ENCODE results near the gene PHAF1.

The PHAF1 gene

DNA sequence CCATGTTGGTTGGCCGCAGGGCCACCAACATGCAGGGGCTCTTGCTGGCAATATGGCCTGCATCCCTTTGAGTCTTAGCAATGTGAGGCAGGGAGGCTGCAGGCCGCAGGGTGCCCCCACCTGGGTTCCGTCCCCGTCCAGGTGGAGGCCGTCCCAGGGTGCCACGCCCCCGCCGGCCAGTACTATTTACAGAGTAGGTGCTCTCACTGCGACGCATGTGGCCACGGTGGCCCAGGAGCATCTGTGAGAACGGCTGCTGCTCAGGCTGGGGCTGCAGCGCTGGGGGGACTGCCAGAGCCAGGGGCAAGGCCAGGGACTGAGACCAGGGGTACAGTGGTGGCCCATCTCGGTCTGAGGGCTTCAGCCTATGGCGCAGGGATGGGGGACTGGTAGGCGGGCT is 70.4 kb downstream of the PHAF1 start:
- H3K36me3 Mint-ChIP-seq, result peaks cover 3 to 4% of the 10 kb centered on the region in 2 donors

DNA sequence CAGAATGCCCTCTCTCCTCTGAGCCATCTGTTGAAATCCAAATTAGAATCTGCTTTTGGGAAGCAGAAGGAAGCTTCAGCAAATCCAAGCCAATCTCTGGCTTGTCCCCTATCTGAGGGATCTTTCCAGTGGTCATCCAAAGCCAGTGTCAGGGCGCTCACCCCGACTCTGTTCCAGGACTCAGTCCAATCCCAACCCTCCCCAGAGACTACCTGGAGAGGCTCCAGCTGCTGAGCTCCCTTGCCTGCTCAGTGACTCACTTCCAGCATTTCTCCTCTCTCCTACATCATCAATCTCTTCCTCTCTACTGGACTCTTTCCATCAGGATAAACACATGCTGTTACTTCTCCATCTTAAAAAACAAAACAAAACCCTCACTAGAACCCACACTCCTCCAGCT is 71.6 kb downstream of the PHAF1 start:
- Mint-ChIP-seq H3K4me3 (no peak overlapping the region), H3K27ac (no peak overlapping the region), H3K9me3 (no peaks in the 10 kb centered on the region), H3K27me3 (peaks cover 34 to 39% of the 10 kb centered on the region in 2 donors), H3K36me3 (peaks cover 3 to 4% of the 10 kb centered on the region in 2 donors), H3K4me1 (peaks cover 18 to 31% of the 10 kb centered on the region in 2 donors)
- ATAC-seq (replicated peaks) (no peak), DNase-seq (no peak)

More for the DNA sequence above, 70.4 kb downstream of the PHAF1 start:
- ATAC-seq (replicated peaks) (no peak), DNase-seq (no peak)
- no peak overlapping the region for H3K27ac Mint-ChIP-seq
- no peak overlapping the region for H3K4me3 Mint-ChIP-seq
- peaks cover 13 to 25% of the 10 kb centered on the region in 2 donors for H3K4me1 Mint-ChIP-seq
- peaks cover 35 to 46% of the 10 kb centered on the region in 2 donors for H3K27me3 Mint-ChIP-seq
- H3K9me3 Mint-ChIP-seq, result no peaks in the 10 kb centered on the region

DNA sequence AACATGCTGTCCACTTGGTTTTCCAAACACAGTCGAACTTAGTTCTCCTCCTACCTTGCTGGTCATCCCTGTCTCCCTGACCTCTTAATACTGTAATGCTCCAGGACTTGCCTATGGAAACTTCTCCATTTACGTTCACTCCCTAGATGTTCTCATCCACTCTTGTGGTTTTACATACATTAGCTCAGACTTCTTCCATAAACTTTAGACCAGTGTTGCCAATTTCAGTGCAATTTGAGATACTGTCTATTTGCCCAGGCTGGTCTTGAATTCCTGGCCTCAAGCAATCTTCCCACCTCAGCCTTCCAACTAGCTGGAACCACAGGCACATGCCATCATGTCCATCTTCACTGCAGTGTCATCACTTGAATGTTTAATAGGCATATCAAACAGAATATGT is 72.5 kb downstream of the PHAF1 start:
- H3K4me3 Mint-ChIP-seq, result no peak overlapping the region
- no peaks in the 10 kb centered on the region for H3K9me3 Mint-ChIP-seq
- peaks cover 3 to 4% of the 10 kb centered on the region in 2 donors for H3K36me3 Mint-ChIP-seq
- ATAC-seq (replicated peaks), result no peak
- H3K27ac Mint-ChIP-seq, result no peak overlapping the region
- H3K4me1 Mint-ChIP-seq, result peaks cover 18 to 31% of the 10 kb centered on the region in 2 donors
- H3K27me3 Mint-ChIP-seq, result peaks cover 31 to 39% of the 10 kb centered on the region in 2 donors
- no peak for DNase-seq

DNA sequence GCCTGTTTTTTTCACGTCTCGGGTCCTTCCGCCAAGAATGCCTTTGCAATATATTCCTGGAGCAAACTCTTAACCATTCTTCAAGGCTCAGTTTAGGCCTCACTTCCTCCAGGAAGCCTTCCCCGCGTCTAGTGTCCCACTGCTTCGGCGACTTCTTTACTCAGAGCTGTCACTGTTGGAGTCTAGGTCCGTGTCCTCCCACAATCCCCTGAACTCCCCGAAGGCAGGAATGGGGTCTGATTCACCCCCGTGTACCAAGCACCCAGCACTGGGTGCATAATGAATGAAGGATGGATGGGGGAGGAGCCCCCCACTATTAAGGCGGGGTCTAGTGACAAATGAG is 73.5 kb downstream of the PHAF1 start:
- DNase-seq (no peak), ATAC-seq (replicated peaks) (no peak)
- peaks cover 3 to 4% of the 10 kb centered on the region in 2 donors for H3K36me3 Mint-ChIP-seq
- no peak overlapping the region for H3K4me3 Mint-ChIP-seq
- H3K27ac Mint-ChIP-seq, result no peak overlapping the region
- H3K9me3 Mint-ChIP-seq, result no peaks in the 10 kb centered on the region
- peaks cover 12 to 21% of the 10 kb centered on the region in 2 donors for H3K4me1 Mint-ChIP-seq
- H3K27me3 Mint-ChIP-seq, result peaks cover 21 to 34% of the 10 kb centered on the region in 2 donors

DNA sequence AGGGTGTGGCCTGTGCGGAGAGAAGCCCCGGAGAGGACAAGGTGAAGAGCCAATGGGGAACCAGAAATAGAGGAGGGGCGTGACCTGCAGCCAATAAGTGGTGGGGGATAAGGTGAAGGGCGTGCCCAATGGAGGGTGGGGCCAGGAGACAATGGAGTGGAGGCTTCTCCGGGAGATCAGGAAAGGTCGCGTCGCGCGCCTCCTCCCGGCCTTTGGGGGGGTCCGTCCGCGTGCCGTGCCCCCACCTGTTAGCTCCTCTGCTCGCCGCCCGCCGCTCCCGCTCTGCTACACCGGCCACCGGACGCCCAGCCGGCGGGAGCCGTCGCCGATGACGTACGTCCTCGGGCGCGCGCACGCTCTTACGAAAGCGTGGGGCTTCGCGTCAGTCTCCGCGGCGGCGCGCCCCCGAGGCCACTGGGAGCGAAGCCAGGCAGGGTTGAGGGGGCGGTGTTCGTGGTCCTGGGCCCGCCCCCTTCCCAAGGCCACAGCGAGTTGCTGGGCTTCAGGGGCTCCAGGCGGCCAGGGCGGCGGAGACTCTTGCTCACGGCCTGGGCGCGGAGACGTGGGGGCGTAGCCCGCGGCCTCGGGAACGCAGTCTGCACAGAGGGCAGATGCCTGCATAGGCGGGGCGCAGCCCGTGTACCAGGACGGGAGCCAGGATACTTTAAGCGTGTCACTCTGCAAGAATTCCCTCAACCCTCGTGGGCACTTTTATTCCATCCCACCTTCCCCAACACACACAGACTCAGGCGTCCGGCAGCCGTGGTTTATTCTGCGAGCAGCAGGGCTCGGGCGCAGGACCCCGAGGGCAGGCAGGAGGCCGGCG is 74.1 kb downstream of the PHAF1 start, which contains the start of gene MATCAP1:
TSS of gene MATCAP1 (minus strand) at position 337 of the 826 bp plus-strand sequence. CDS start 3,353 bp downstream, outside the sequence.
- H3K4me3 Mint-ChIP-seq, result peak within 1 kb of the TSS in 1 of 2 donors; percentile 88
- H3K36me3 Mint-ChIP-seq, result peaks cover 3% of the 10 kb centered on the region in 2 donors
- H3K4me1 Mint-ChIP-seq, result peaks cover 12 to 15% of the 10 kb centered on the region in 2 donors
- DNase-seq, result peak; percentile 91
- ATAC-seq (replicated peaks), result peak; percentile 96 to 97
- peaks cover 15 to 28% of the 10 kb centered on the region in 2 donors for H3K27me3 Mint-ChIP-seq
- no peaks in the 10 kb centered on the region for H3K9me3 Mint-ChIP-seq
- H3K27ac Mint-ChIP-seq, result no peak within 1 kb of the TSS

DNA sequence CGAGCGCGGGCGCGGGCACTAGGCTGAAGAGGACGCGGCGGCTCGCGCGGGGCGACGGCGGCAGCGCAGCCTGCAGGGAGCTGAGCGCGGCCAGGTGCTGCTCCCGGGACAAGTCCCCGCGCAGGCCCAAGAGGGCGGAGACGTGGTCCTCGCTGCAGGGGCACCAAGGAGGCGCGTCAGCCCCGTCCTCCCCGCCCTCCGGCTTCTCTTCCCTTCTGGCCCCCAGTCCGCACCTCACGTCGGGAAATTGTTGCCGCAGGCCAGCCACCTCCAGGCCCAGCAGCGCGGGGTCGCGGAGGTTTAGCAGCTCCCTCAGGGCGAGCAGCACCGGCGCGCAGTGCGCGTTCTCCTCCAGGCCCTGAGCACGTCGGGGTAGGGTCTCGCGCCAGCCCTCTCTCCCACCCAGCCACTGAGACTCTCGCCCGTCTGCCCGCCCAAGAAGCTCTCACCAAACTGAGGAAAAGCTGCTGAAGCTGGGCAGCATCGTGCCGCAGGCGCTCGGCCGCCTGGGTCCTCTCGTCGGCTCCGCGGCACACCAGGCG is 74.8 kb downstream of the PHAF1 start:
- no peak for DNase-seq
- ATAC-seq (replicated peaks), result peak; percentile 4 to 8
- Mint-ChIP-seq H3K9me3 (no peaks in the 10 kb centered on the region), H3K4me1 (peaks cover 12 to 14% of the 10 kb centered on the region in 2 donors), H3K36me3 (no peaks in the 10 kb centered on the region), H3K27me3 (peaks cover 11 to 21% of the 10 kb centered on the region in 2 donors), H3K4me3 (peak overlapping the region in 1 of 2 donors; percentile 88), H3K27ac (no peak overlapping the region)

DNA sequence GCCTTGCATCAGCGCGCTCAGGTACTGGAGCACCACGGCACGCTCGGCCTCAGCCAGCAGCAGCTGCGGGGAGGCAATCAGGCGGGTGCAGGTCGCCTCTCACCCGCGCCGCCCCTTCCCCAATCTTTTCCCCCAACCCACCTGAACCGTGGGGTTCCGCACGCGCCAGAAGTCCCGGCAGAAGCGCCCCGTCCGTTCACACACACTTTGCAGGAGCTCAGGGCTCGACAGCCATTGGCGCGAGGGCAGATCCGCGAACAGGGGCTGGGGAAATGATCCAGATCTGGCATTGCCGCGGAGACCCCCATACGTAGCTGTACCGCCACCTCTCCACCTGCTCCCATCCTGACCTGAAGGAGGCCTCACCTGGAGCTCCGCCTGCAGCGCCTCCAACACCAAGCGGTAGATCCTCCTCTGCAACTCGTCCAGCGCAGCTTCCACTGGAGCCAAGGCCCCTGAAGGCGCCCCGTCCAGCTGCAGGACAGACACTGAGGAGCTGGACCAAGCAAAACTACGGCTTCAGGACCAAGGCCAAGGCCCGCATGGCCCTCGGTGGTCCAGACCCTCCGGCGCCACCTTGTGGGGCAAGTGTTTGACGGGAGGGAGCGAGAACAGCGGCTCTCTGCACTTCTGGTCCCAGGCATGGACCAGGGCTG is 75.4 kb downstream of the PHAF1 start:
- Mint-ChIP-seq H3K4me1 (peaks cover 12 to 14% of the 10 kb centered on the region in 2 donors), H3K36me3 (no peaks in the 10 kb centered on the region), H3K27me3 (peaks cover 11 to 20% of the 10 kb centered on the region in 2 donors), H3K4me3 (peak overlapping the region in 1 of 2 donors; percentile 88), H3K9me3 (no peaks in the 10 kb centered on the region), H3K27ac (peak overlapping the region; percentile 81)
- peak; percentile 40 to 48 for ATAC-seq (replicated peaks)
- DNase-seq, result peak; percentile 76

DNA sequence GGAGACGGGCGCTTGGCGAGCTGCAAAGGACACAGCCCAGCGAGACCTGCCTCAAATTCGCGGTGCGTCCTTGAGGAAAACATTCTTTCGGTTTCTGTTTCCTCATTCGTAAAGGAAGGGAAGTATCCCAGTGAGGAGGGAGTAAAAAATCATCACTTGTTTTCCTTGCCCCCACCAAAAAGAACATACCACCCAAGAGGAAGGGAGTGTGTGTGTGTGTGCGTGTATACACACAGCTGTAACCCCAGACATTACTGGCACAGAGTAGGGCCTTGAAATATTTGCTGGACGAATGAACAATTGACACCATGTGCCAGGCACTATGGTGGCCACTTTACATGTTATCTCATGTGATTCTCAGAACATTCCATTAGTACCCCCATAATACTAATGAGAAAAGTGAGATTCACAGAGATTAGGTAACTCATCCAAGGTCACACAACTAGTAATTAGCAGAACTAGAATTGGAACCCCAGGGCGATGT is 76.0 kb downstream of the PHAF1 start:
- peaks cover 11 to 20% of the 10 kb centered on the region in 2 donors for H3K27me3 Mint-ChIP-seq
- H3K36me3 Mint-ChIP-seq, result no peaks in the 10 kb centered on the region
- ATAC-seq (replicated peaks) (no peak), DNase-seq (no peak)
- H3K9me3 Mint-ChIP-seq, result no peaks in the 10 kb centered on the region
- no peak overlapping the region for H3K4me3 Mint-ChIP-seq
- peaks cover 12 to 14% of the 10 kb centered on the region in 2 donors for H3K4me1 Mint-ChIP-seq
- H3K27ac Mint-ChIP-seq, result no peak overlapping the region

DNA sequence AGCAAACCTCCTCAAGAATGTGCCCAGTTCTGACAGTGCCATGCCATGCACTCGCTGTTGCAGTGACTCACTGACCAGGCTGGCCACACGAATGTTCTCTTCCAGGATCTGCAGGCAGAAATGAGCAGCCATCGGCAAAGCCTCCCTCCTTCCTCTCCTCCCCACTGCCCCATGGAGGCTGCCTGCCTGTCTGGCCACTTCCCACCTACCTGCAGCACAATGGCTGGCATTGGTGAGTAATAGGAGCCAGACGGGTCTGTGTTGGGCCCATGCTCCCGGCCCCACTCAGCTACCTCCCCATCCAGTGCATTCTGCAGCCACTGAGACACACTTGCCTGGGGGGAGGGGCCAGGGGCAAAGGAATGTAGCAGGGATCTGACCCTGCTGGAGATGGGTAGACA is 76.8 kb downstream of the PHAF1 start:
- no peaks in the 10 kb centered on the region for H3K36me3 Mint-ChIP-seq
- DNase-seq, result no peak
- no peak for ATAC-seq (replicated peaks)

DNA sequence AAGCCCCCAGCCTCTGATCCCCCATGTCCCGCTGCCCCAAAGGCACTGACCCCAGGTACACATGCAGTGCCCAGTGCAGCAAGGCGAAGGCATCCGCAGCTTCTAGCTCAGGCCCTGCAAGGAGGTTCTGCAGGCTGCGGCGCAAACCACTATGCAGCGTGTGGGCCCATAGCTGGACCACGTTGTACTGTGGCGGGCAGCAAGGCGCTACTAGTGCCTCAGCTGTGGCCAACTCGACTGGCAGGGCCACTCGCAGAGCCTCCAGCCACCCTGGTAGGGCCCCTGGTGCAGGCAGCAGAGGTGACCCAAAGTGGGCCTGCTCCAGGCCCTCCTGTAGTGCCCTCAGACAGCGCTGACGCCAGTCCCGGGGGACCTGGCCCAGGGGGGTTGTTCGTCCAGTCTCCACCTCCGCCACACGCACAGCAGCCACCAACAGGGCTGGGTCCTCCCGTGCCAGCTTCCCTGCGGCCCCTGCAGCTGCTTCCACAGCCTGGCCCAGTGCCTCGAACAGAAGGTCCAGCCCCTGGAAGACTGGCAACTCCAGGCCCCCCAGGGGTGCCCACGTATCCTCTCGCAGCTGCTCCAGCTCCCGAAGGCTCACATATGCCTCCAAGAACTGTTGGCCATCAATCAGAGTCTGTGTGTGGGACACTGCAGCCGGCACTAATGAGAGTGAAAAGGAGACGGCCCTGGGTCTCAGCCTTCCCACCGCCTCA is 77.6 kb downstream of the PHAF1 start:
- Mint-ChIP-seq H3K27ac (no peak overlapping the region), H3K27me3 (peaks cover 11 to 20% of the 10 kb centered on the region in 2 donors), H3K36me3 (peaks cover 0 to 3% of the 10 kb centered on the region in 2 donors), H3K4me1 (peaks cover 17 to 24% of the 10 kb centered on the region in 2 donors), H3K4me3 (no peak overlapping the region), H3K9me3 (no peaks in the 10 kb centered on the region)
- DNase-seq, result no peak
- no peak for ATAC-seq (replicated peaks)

More for the DNA sequence above, 76.8 kb downstream of the PHAF1 start:
- Mint-ChIP-seq H3K4me3 (no peak overlapping the region), H3K4me1 (peaks cover 14 to 19% of the 10 kb centered on the region in 2 donors), H3K27ac (no peak overlapping the region), H3K27me3 (peaks cover 11 to 20% of the 10 kb centered on the region in 2 donors), H3K9me3 (no peaks in the 10 kb centered on the region)

DNA sequence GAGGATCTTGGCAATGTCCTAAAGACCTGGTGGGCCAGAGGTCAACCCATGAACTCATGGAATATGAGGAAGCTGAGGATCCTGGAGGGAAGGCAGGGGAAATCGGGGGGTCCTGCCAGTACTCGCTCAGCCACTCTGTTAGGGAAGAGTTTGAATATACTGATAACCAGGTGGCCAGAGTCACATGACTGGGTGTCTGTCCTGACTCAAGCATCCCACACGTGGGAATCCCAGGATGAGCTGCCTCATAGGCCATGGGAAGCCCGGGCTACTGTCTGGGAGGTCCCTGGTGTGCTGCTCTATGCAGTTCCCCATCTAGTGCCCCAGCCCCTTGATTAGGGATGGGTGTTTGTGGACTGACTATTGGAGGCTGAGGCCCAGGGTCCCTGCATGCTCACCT is 78.6 kb downstream of the PHAF1 start:
- Mint-ChIP-seq H3K27ac (no peak overlapping the region), H3K27me3 (peaks cover 11 to 20% of the 10 kb centered on the region in 2 donors), H3K36me3 (peaks cover 6 to 8% of the 10 kb centered on the region in 2 donors), H3K4me3 (no peak overlapping the region), H3K4me1 (peaks cover 19 to 32% of the 10 kb centered on the region in 2 donors), H3K9me3 (no peaks in the 10 kb centered on the region)
- ATAC-seq (replicated peaks), result no peak
- no peak for DNase-seq

DNA sequence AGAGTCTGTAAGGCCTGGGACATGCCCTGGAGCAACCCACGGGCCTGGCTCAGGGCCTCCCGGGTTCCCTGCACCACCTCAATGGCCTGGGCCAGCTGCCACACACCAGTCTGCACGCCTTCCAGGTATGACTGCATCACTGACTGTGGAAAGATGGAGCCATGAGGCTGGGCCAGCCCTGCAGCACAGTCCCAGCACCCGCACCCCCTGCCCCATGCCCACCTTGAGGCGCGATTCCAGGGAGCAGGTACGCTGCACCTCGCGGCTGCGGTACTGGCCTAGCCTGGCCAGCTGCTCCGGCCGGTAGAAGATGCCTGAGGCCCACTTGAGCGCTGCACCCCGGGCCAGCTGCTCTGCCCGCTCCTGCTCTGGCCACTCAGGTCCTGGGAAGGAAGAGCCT is 79.1 kb downstream of the PHAF1 start:
- Mint-ChIP-seq H3K27ac (no peak overlapping the region), H3K4me1 (peaks cover 20 to 37% of the 10 kb centered on the region in 2 donors), H3K36me3 (peaks cover 6 to 8% of the 10 kb centered on the region in 2 donors), H3K4me3 (no peak overlapping the region), H3K27me3 (peaks cover 11 to 20% of the 10 kb centered on the region in 2 donors), H3K9me3 (no peaks in the 10 kb centered on the region)
- DNase-seq (no peak), ATAC-seq (replicated peaks) (no peak)

DNA sequence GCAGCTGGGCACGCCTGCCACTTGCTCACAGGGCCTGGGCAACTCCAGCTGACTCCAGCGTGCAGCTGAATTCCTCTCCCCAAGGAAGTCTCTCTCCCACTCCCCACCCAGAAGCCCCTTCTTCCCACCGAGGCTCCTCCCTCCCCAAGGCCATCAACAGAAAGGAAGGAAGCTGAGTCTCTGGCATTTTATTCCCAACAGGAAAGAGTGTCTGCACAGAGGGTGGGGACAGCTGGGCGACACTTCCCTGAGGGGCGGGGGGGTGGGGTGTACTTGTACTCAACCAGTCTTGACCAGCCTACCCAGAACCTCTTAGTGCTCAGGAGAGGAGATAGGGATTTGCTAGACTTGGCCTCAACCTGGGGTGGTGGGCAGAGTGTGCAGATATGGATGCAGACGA is 80.3 kb downstream of the PHAF1 start, which contains the start of gene EXOC3L1:
TSS of gene EXOC3L1 (minus strand) at position 96 of the 400 bp plus-strand sequence. CDS start 460 bp downstream, outside the sequence.
- Mint-ChIP-seq H3K4me3 (no peak within 1 kb of the TSS), H3K4me1 (peaks cover 21 to 42% of the 10 kb centered on the region in 2 donors), H3K27me3 (peaks cover 11 to 19% of the 10 kb centered on the region in 2 donors), H3K9me3 (no peaks in the 10 kb centered on the region), H3K27ac (no peak within 1 kb of the TSS), H3K36me3 (peaks cover 9 to 17% of the 10 kb centered on the region in 2 donors)
- ATAC-seq (replicated peaks), result no peak
- no peak for DNase-seq

All from stimulated activated naive B cell treated with anti-CD40 and anti-IgM and Interleukin-4, amounts not matched to agents 10 μg/mL and 1 μg/mL and 100 μg/mL, for 72 hours (primary cell).